Suprapubic skin (tissue), 4 donors: ENCODE data around the gene HOXB4. TPM values are rescaled to one million over a fixed set of nuclear protein-coding genes. Genes with fewer than 3 reads are reported as not detected.

Experiments
- DNase-seq, 2 donors: peaks; one replicate each; pipeline ENCODE4 v3.0.0-alpha.2; 2019; ENCODE audit warnings: low spot score in 2 of 2
- H3K27ac ChIP-seq: fragments of 200-600 bp; sonication (generic); one replicate; pipeline ENCODE4 v1.5.1; 2019
- H3K27me3 ChIP-seq: fragments of 200-600 bp; sonication (generic); one replicate; pipeline ENCODE4 v1.5.1; 2019
- H3K36me3 ChIP-seq: fragments of 200-600 bp; sonication (generic); one replicate; pipeline ENCODE4 v1.5.1; 2019
- H3K4me1 ChIP-seq: fragments of 200-600 bp; sonication (generic); one replicate; pipeline ENCODE4 v1.5.1; 2019
- H3K4me3 ChIP-seq: fragments of 200-600 bp; sonication (generic); one replicate; pipeline ENCODE4 v1.5.1; 2019; ENCODE audit warnings: mild to moderate bottlenecking
- H3K9me3 ChIP-seq: fragments of 200-600 bp; sonication (generic); one replicate; pipeline ENCODE4 v1.5.1; 2019
- CTCF ChIP-seq, 2 donors: fragments of 200-600 bp in 1 of 2; fragments of 450-650 bp in 1 of 2; sonication (generic) in 1 of 2; IDR thresholded peaks; one replicate each; pipeline ENCODE4 v1.5.1; 2016 to 2019; ENCODE audit warnings: antibody characterized with exemption in 2 of 2, mild to moderate bottlenecking in 1 of 2, moderate library complexity in 1 of 2
- EP300 ChIP-seq: sonication (generic); formaldehyde crosslinking; IDR thresholded peaks from one replicate; pipeline ENCODE4 v1.6.1; 2017; ENCODE audit warnings: antibody characterized with exemption
- POLR2A ChIP-seq, 2 donors: fragments of 450-650 bp; IDR thresholded peaks; one replicate each; pipeline ENCODE4 v1.6.1; 2017; ENCODE audit warnings: antibody characterized with exemption in 2 of 2, mild to moderate bottlenecking in 2 of 2, moderate library complexity in 2 of 2
- POLR2AphosphoS5 ChIP-seq, 3 donors: sonication (generic); formaldehyde crosslinking; IDR thresholded peaks; one replicate each; pipeline ENCODE4 v1.6.1; 2017; ENCODE audit warnings: antibody characterized with exemption in 3 of 3
- WGBS: methylation state at CpG from one replicate; pipeline ENCODE4 v1.1.5; 2018; 5-methylcytosine and 5-hydroxymethylcytosine counted together
- total RNA-seq, 4 donors: library from RNA; depleted of rRNA; stranded (reverse); fragments of >200 nt; gene quantifications; one replicate each; pipeline ENCODE4 v1.1.0, GENCODE V29; 2016

Gene HOXB4
- total RNA-seq, 4 donors from 2014 or later, result 0.42 to 3.5 (median 1.0) TPM

DNA sequence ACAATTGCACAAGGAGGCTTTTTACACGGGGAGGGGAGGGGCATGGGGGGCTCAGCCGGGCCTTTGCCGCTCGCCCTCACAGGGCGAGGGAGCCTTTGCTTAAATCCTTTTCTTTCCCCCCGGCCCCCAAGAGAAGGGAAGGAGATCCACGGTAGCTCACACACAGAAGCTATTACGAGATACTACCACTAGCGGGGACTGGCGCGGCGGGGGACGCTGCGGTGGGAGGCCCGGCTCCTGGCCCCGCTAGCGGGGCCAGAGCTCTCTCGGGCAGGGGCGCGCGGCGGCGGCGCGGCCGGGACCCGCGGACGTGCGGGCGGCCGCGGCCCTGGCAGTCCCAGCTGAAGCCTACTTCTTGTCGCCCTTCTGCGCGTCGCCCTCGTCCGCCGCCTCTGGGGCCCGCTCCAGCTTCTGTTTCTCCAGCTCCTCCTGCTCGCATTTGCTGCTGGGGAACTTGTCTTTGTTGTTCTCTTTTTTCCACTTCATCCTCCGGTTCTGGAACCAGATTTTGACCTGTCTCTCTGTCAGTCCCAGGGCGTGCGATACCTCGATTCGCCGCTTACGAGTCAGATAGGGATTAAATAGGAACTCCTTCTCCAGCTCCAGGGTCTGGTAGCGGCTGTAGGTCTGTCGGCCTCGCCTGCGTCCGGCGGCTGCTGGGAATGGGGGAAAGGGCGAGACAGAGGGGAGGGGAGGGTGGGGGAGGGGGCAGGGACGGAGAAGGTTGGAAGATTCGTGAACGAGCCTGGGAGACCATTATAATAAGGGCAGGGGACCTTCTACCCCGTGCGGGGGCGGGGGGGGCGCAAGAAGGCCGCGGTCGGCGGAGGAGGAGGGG is 34.9 kb upstream of the HOXB4 start:
- H3K4me1 ChIP-seq, result peaks cover 64% of the 10 kb centered on the region
- no peaks in the 10 kb centered on the region for H3K36me3 ChIP-seq
- H3K4me3 ChIP-seq, result peak overlapping the region; percentile 88
- TF ChIP-seq CTCF (IDR thresholded peaks at IDR 0.05) (peak in 1 of 2 donors; percentile 23), POLR2A (IDR thresholded peaks at IDR 0.05) (no peak)
- DNase-seq, result no peak
- no peaks in the 10 kb centered on the region for H3K9me3 ChIP-seq
- WGBS, result 1% methylated on average over 46 of the region's 67 CpGs
- peaks cover 69% of the 10 kb centered on the region for H3K27me3 ChIP-seq
- peak overlapping the region; percentile 78 for H3K27ac ChIP-seq

- H3K36me3 ChIP-seq, result no peaks in the 10 kb centered on the region
- TF ChIP-seq CTCF (IDR thresholded peaks at IDR 0.05), result no peak
- no peak for TF ChIP-seq EP300
- no peak for TF ChIP-seq POLR2A (IDR thresholded peaks at IDR 0.05)
- no peak for TF ChIP-seq POLR2AphosphoS5 (IDR thresholded peaks at IDR 0.05)
- 4% methylated on average over 15 of the region's 15 CpGs for WGBS
- H3K27ac ChIP-seq, result peak overlapping the region; percentile 88
- peak overlapping the region; percentile 88 for H3K4me3 ChIP-seq
- peaks cover 59% of the 10 kb centered on the region for H3K4me1 ChIP-seq
- no peaks in the 10 kb centered on the region for H3K9me3 ChIP-seq
- DNase-seq, result no peak
- H3K27me3 ChIP-seq, result peaks cover 66% of the 10 kb centered on the region
Observed at GRCh38 chr17:48612456-48612853, 34.3 kb upstream of the HOXB4 start.

GRCh38 chr17:48611681-48612455 is 33.7 kb upstream of the HOXB4 start:
- no peak for DNase-seq
- peak overlapping the region; percentile 88 for H3K27ac ChIP-seq

DNA sequence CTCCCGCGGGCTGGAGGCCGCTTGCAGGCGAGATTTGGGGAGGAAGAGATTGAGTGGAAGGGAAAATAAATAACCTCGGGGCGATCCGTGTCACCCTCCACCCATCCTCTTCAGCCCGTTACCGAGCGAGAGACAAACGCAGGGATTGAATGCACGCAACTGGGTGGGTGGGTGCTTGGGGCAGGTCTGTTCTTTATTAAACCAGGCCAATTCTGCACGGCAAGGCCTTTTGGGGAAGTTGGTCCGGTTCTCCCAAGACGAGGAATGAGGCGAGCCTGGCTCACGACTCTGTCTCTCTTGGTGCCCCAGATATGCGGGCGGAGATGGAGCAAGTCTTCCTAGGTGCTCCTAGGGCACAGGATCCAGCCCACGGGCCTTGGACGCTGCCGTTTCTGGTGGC is 33.1 kb upstream of the HOXB4 start:
- no peak for TF ChIP-seq EP300
- TF ChIP-seq POLR2A (IDR thresholded peaks at IDR 0.05), result no peak
- no peak for TF ChIP-seq POLR2AphosphoS5 (IDR thresholded peaks at IDR 0.05)
- TF ChIP-seq CTCF (IDR thresholded peaks at IDR 0.05), result no peak
- peaks cover 57% of the 10 kb centered on the region for H3K27me3 ChIP-seq

More at GRCh38 chr17:48611681-48612455, 33.7 kb upstream of the HOXB4 start:
- peaks cover 59% of the 10 kb centered on the region for H3K4me1 ChIP-seq
- H3K4me3 ChIP-seq, result peak overlapping the region; percentile 88
- H3K27me3 ChIP-seq, result peaks cover 60% of the 10 kb centered on the region
- H3K9me3 ChIP-seq, result no peaks in the 10 kb centered on the region
- WGBS, result 8% methylated on average over 36 of the region's 36 CpGs
- H3K36me3 ChIP-seq, result no peaks in the 10 kb centered on the region
- TF ChIP-seq EP300 (no peak), POLR2AphosphoS5 (IDR thresholded peaks at IDR 0.05) (no peak), POLR2A (IDR thresholded peaks at IDR 0.05) (no peak), CTCF (IDR thresholded peaks at IDR 0.05) (no peak)

More for the DNA sequence above, 33.1 kb upstream of the HOXB4 start:
- DNase-seq, result no peak
- no peaks in the 10 kb centered on the region for H3K9me3 ChIP-seq
- peak overlapping the region; percentile 88 for H3K4me3 ChIP-seq
- peaks cover 59% of the 10 kb centered on the region for H3K4me1 ChIP-seq
- WGBS, result 1% methylated on average over 22 of the region's 22 CpGs
- no peaks in the 10 kb centered on the region for H3K36me3 ChIP-seq
- H3K27ac ChIP-seq, result peak overlapping the region; percentile 88
